HG02623 (cell line): ENCODE measurements around the gene MRGPRF.

Experiments
- ATAC-seq: cut with Tn5 transposase; IDR thresholded peaks from one replicate; pipeline ENCODE4 v1.9.1; 2021; ENCODE audit warnings: moderate library complexity; ENCODE audit not compliant: unreplicated experiment

Gene MRGPRF

GRCh38 chr11:68966894-68967780, 45.9 kb downstream of the MRGPRF start:
- ATAC-seq, result no peak

- ATAC-seq, result no peak
Observed at GRCh38 chr11:68965901-68966853, 46.9 kb downstream of the MRGPRF start.

- ATAC-seq, result no peak
Observed at GRCh38 chr11:68963779-68964178, 49.3 kb downstream of the MRGPRF start.

GRCh38 chr11:68962527-68963250, 50.4 kb downstream of the MRGPRF start:
- ATAC-seq, result no peak

GRCh38 chr11:68961245-68961644, 51.8 kb downstream of the MRGPRF start:
- ATAC-seq, result no peak

GRCh38 chr11:68960294-68961071, 52.6 kb downstream of the MRGPRF start:
- no peak for ATAC-seq

- ATAC-seq, result no peak
Observed at GRCh38 chr11:68959465-68960293, 53.4 kb downstream of the MRGPRF start.

- no peak for ATAC-seq
Observed at GRCh38 chr11:68958211-68958610, 54.8 kb downstream of the MRGPRF start.

GRCh38 chr11:68956547-68957254, 56.3 kb downstream of the MRGPRF start:
- ATAC-seq, result no peak

- ATAC-seq, result no peak
Observed at GRCh38 chr11:68956142-68956541, 56.9 kb downstream of the MRGPRF start.

- no peak for ATAC-seq
Observed at GRCh38 chr11:68955607-68955958, 57.5 kb downstream of the MRGPRF start.

GRCh38 chr11:68954836-68955606, 58.0 kb downstream of the MRGPRF start:
- no peak for ATAC-seq
